Chondrocyte (in vitro differentiated cells): ENCODE results near the gene PRAF2. TPM values are rescaled to one million over a fixed set of nuclear protein-coding genes. Genes with fewer than 3 reads are reported as not detected.

ENCODE experiments used
- DNase-seq: peaks from one replicate; pipeline ENCODE4 v3.0.0; 2021; ENCODE audit warnings: mixed read lengths, low spot score
- H3K27ac Mint-ChIP-seq: one replicate; pipeline ENCODE4 v1.8.0; 2021; ENCODE audit warnings: mild to moderate bottlenecking, moderate library complexity, mixed read lengths; ENCODE audit not compliant: unreplicated experiment
- H3K27me3 Mint-ChIP-seq: 2 replicates; pipeline ENCODE4 v1.8.0; 2021; ENCODE audit warnings: low read depth, mixed read lengths
- H3K36me3 Mint-ChIP-seq: 2 replicates; pipeline ENCODE4 v1.8.0; 2021; ENCODE audit warnings: low read depth, mixed read lengths
- H3K4me1 Mint-ChIP-seq: 2 replicates; pipeline ENCODE4 v1.8.0; 2021; ENCODE audit warnings: low read depth, mild to moderate bottlenecking, mixed read lengths
- H3K4me3 Mint-ChIP-seq: one replicate; pipeline ENCODE4 v1.8.0; 2021; ENCODE audit warnings: mild to moderate bottlenecking, moderate library complexity, mixed read lengths; ENCODE audit not compliant: unreplicated experiment
- H3K9me3 Mint-ChIP-seq: 2 replicates; pipeline ENCODE4 v1.8.0; 2021; ENCODE audit warnings: low read depth, mixed read lengths
- long read RNA-seq: library from polyadenylated mRNA; stranded (forward); transcript quantifications from one replicate; pipeline ENCODE4 v2.0.0, GENCODE V29; 2021
- total RNA-seq: library from RNA; stranded (reverse); gene quantifications from 3 replicates; pipeline ENCODE4 v1.2.1, GENCODE V29; 2021
- TF ChIP-seq, protein P1 (sequence below): fragments of 200-600 bp; sonication (generic); IDR thresholded peaks from 2 replicates; pipeline ENCODE4 v1.5.0; 2021; ENCODE audit warnings: antibody characterized with exemption, mild to moderate bottlenecking, moderate library complexity

PRAF2 gene, protein sequence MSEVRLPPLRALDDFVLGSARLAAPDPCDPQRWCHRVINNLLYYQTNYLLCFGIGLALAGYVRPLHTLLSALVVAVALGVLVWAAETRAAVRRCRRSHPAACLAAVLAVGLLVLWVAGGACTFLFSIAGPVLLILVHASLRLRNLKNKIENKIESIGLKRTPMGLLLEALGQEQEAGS
- 51.9 to 58.3 TPM (median 53.4 TPM) in 3 replicates for total RNA-seq
- long read RNA-seq, transcript PRAF2-202 (3 exons, 1,334 nt), result major isoform, 79 of 90 reads
- long read RNA-seq, partial matches to known transcripts, result 0 of 90 reads
- long read RNA-seq, other reads (novel, unspliced or antisense), result 9 of 90 reads

DNA sequence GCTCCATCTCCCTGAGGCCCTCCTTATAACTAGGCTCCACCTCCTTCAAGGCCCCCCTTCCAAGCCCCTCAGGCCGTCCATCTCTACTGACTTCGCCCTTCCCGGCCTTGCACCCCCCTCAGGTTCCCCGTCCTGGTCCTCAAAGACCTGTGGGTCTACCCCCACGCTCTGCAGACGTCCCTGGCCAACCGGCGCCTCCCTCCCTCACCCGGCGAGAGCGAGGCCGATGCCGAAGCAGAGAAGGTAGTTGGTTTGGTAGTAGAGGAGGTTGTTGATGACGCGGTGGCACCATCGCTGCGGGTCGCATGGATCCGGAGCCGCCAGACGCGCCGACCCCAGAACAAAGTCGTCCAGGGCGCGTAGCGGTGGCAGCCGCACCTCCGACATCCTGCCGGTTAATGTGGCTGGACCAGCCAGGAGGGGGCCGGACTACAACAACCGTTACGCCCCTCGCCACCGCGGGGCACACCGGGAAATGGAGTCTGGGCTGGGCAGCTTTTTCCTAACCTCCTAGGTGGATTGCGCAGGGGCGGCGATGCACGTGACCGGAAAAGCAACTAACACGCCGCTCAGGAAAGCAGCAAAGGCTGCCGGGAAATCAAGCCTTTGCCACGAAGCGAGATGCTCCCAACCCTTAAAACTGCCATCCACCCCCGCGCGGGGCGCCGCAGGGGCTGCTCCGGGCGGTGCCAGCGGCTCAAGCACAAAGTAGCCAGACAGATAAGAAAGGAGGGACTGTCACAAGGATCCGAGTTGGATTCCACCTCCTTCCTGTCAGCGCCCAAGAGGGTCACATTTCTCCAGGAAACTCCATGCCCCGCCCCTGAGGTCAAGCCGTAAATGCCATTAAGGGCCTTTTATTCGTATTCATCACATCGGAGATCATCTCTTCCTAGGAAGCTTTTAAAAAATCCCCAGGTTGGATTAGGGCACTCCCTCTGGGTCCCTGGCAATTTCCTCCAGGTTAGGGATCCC is at the start of gene PRAF2:
PRAF2 (minus strand) TSS at position 402 of the 975 bp plus-strand sequence; CDS start at position 387, 15 bp downstream.
- Mint-ChIP-seq H3K9me3 (no peaks in the 10 kb centered on the region), H3K4me1 (peaks cover 20% of the 10 kb centered on the region), H3K27me3 (no peaks in the 10 kb centered on the region), H3K36me3 (no peaks in the 10 kb centered on the region), H3K4me3 (peak within 1 kb of the TSS; percentile 81), H3K27ac (peak within 1 kb of the TSS; percentile 85)
- TF ChIP-seq, protein P1, sequence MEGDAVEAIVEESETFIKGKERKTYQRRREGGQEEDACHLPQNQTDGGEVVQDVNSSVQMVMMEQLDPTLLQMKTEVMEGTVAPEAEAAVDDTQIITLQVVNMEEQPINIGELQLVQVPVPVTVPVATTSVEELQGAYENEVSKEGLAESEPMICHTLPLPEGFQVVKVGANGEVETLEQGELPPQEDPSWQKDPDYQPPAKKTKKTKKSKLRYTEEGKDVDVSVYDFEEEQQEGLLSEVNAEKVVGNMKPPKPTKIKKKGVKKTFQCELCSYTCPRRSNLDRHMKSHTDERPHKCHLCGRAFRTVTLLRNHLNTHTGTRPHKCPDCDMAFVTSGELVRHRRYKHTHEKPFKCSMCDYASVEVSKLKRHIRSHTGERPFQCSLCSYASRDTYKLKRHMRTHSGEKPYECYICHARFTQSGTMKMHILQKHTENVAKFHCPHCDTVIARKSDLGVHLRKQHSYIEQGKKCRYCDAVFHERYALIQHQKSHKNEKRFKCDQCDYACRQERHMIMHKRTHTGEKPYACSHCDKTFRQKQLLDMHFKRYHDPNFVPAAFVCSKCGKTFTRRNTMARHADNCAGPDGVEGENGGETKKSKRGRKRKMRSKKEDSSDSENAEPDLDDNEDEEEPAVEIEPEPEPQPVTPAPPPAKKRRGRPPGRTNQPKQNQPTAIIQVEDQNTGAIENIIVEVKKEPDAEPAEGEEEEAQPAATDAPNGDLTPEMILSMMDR, result no peak
- peak; percentile 95 for DNase-seq

DNA sequence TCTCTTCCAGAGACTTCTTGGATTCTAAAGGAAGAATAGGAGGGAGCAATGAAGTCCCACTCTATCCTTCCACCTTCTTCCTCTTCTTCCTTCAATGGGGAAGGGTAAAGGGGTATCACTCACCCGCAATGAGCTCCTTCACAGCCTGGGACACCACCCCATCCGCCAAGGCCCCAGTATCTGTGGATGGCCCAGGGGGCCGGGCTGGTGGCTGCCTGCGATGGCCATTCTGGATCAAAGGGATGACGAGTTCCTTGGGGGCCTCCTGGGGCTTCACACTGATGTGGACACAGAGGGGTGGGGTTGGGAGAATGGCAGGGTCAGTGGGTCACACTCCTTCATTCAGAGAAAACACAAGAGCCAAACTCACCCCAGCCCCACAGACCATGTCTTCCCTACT is 48.7 kb upstream of the PRAF2 start:
- DNase-seq, result no peak
- peak overlapping the region; percentile 98 for H3K27ac Mint-ChIP-seq
- H3K4me1 Mint-ChIP-seq, result peaks cover 6% of the 10 kb centered on the region
- H3K9me3 Mint-ChIP-seq, result peaks cover 7% of the 10 kb centered on the region
- H3K36me3 Mint-ChIP-seq, result peaks cover 11% of the 10 kb centered on the region
- TF ChIP-seq, protein P1, result no peak
- H3K27me3 Mint-ChIP-seq, result no peaks in the 10 kb centered on the region
- peak overlapping the region; percentile 94 for H3K4me3 Mint-ChIP-seq

DNA sequence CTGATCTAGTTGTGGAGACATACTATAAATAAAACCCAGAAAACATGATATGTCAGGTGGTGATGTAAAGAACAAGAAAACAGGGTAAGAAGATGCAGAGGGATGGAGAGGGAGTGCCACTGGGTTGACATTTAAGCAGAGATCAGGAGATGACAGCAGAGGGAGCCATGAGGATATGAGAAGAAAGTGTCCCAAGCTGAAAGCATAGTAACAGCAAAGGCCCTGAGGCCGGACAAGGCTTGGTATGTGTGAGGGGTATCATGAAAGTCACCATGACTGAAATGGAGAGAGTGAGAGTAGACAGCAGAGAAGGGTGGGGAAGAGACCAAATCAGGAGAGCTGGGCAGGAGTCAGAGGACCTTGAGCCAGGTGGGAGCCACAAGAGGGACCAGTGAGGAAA is 46.3 kb upstream of the PRAF2 start:
- Mint-ChIP-seq H3K27ac (no peak overlapping the region), H3K36me3 (peaks cover 17% of the 10 kb centered on the region), H3K4me1 (peaks cover 6% of the 10 kb centered on the region), H3K27me3 (no peaks in the 10 kb centered on the region), H3K4me3 (peak overlapping the region; percentile 3), H3K9me3 (peaks cover 10% of the 10 kb centered on the region)
- no peak for DNase-seq
- TF ChIP-seq, protein P1, result peak; percentile 16

DNA sequence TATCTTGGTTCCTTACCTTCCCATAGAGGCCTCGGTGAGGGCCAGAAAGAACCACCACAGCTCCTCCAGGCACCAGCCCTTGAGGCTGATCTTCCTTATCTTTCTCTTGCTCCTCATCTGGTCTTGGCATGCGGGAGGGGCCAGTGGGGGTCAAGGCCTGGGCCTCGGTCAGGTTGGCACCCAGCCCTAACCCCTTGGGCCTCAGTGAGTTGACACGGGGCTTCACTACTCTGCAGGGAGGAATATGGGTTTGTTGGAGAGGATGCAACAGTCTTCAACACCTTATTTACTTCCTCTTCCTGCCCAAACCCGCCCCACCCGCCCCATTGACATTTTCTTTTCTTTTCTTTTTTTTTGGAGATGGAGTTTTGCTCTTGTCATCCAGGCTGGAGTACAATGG is 43.8 kb upstream of the PRAF2 start:
- DNase-seq, result no peak
- peaks cover 10% of the 10 kb centered on the region for H3K9me3 Mint-ChIP-seq
- no peak overlapping the region for H3K4me3 Mint-ChIP-seq

More for the DNA sequence above, 43.8 kb upstream of the PRAF2 start:
- TF ChIP-seq, protein P1, result no peak
- Mint-ChIP-seq H3K36me3 (peaks cover 15% of the 10 kb centered on the region), H3K4me1 (no peaks in the 10 kb centered on the region), H3K27me3 (no peaks in the 10 kb centered on the region), H3K27ac (no peak overlapping the region)
